Memory B cell (primary cell): ENCODE data around the gene VN1R5.

ENCODE experiments used
- ATAC-seq: fragments of 150-1000 bp; cut with Tn5 transposase; 2 replicates; pipeline ENCODE4 v1.10.0; 2021; ENCODE audit warnings: low read depth, mild to moderate bottlenecking, moderate library complexity
- DNase-seq, 2 donors: peaks; one replicate each; pipeline ENCODE4 v3.0.0; 2022; ENCODE audit warnings: low spot score in 2 of 2
- H3K27ac Mint-ChIP-seq: one replicate; pipeline ENCODE4 v1.8.0; 2022; ENCODE audit warnings: mild to moderate bottlenecking, moderate library complexity, mixed read lengths
- H3K27me3 Mint-ChIP-seq: one replicate; pipeline ENCODE4 v1.8.0; 2022; ENCODE audit warnings: mixed read lengths
- H3K36me3 Mint-ChIP-seq: one replicate; pipeline ENCODE4 v1.8.0; 2022; ENCODE audit warnings: mild to moderate bottlenecking, mixed read lengths
- H3K4me1 Mint-ChIP-seq: one replicate; pipeline ENCODE4 v1.8.0; 2022; ENCODE audit warnings: mixed read lengths
- H3K4me3 Mint-ChIP-seq: one replicate; pipeline ENCODE4 v1.8.0; 2022; ENCODE audit warnings: mild to moderate bottlenecking, moderate library complexity, mixed read lengths
- H3K9me3 Mint-ChIP-seq: one replicate; pipeline ENCODE4 v1.8.0; 2022; ENCODE audit warnings: mixed read lengths

Gene VN1R5

DNA sequence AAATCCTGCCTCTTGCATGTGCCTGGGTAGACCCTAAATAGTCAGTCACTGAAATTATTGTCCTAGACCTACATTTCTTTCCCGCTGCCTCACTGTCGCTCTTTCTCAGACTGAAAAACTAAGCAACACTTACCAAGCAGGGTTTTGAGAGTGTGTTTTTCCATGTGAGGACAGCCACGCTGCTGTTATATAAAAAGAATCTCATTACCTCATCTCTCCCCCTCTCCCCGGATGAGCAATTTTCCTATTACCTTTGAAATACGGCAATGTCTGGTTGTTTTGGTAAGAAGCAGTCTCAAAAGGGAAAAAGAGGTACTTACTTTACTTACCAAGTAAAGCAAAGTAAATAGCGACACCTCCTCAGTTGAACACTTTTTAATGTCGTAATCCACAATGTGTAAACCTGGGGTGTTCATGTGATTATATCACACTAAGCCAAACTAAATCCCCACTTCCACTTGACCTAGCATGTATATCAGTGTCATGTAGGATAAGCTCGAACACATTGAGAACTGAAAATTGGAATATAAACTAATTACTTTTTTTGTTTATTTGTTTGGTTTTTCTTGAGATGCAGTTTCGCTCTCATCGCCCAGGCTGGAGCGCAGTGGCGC is 12.2 kb upstream of the VN1R5 start:
- no peaks in the 10 kb centered on the region for H3K27me3 Mint-ChIP-seq
- ATAC-seq (no peak), DNase-seq (no peak)
- H3K27ac Mint-ChIP-seq: no peak overlapping the region
- no peaks in the 10 kb centered on the region for H3K4me1 Mint-ChIP-seq
- no peak overlapping the region for H3K4me3 Mint-ChIP-seq
- peaks cover 2% of the 10 kb centered on the region for H3K36me3 Mint-ChIP-seq
- H3K9me3 Mint-ChIP-seq: peaks cover 16% of the 10 kb centered on the region

DNA sequence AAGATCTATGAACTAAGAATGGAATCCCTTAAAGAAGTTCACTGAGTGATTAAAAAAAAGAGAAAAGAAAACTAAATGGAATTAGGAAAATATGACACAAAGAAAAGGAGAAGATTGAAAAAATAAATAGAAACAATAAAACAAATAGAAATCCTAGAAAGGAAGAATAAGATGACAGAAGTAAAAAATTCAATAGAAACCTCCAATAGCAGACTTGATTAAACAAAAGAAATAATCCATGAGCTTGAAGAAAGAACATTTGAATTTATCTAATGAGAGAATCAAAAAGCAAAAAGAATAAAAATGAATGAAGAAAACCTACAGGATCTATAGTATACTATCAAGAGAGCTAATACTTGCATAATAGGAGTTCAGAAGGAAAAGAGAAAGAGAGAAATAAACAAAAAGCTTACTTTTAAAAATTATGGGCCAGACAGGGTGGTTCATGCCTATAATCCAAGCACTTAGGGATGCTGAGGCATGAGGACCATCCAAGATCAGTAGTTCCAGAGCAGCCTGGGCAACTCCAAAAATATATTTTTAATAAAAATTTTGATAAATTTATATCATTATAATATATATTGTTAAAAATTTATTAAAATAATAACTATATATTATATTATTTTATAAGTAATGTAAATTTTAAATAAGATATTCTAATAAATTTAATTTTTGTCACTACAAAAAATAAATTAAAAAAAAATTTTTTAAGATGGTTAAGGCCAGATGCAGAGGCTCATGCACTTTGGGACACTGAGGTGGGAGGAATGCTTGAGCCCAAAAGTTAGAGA is 9.4 kb upstream of the VN1R5 start:
- no peak overlapping the region for H3K27ac Mint-ChIP-seq
- no peak for DNase-seq
- no peaks in the 10 kb centered on the region for H3K4me1 Mint-ChIP-seq
- H3K36me3 Mint-ChIP-seq: peaks cover 2% of the 10 kb centered on the region
- peaks cover 17% of the 10 kb centered on the region for H3K9me3 Mint-ChIP-seq
- no peaks in the 10 kb centered on the region for H3K27me3 Mint-ChIP-seq
- H3K4me3 Mint-ChIP-seq: no peak overlapping the region
- no peak for ATAC-seq

DNA sequence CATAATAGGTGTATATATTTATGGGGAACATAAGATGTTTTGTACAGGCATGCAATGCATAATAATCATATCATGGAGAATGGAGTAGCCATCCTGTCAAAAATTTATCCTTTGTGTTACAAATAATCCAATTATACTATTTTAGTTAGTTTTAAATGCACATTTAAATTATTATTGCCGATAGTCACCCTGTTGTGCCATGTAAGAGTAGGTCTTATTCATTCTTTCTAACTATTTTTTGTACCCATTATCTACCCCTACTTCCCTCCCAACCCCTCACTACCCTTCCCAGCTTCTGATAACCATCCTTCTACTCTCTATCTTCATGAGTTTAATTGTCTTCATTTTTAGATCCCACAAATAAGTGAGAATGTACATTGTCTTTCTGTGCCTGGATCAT is 8.3 kb upstream of the VN1R5 start:
- no peak overlapping the region for H3K4me3 Mint-ChIP-seq
- DNase-seq (no peak), ATAC-seq (no peak)
- H3K36me3 Mint-ChIP-seq: peaks cover 2% of the 10 kb centered on the region
- no peaks in the 10 kb centered on the region for H3K4me1 Mint-ChIP-seq
- no peak overlapping the region for H3K27ac Mint-ChIP-seq
- H3K27me3 Mint-ChIP-seq: no peaks in the 10 kb centered on the region
- H3K9me3 Mint-ChIP-seq: peaks cover 17% of the 10 kb centered on the region

DNA sequence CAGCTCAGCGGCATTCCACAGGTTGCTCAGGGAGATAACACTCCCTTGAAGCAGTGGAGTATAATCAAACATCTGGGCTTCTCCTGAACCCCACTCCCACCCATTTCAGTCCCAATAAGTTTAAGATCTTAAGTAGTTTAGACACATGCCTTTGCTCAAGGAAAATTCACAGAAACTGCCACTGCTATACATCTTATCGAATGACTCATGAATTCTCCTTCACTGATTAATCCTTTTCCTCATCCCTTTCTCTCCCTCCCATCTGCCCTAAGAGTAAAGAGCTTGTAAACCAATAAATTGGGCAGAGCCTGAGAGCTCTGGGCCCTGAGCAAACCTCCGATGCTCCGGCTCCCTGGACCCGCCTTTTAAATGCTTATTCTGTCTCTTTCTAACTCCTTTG is 10.2 kb downstream of the VN1R5 start:
- Mint-ChIP-seq H3K27me3 (peaks cover 5% of the 10 kb centered on the region), H3K27ac (no peak overlapping the region), H3K4me3 (no peak overlapping the region), H3K9me3 (peaks cover 9% of the 10 kb centered on the region), H3K36me3 (peaks cover 5% of the 10 kb centered on the region), H3K4me1 (no peaks in the 10 kb centered on the region)
- ATAC-seq (no peak), DNase-seq (no peak)

DNA sequence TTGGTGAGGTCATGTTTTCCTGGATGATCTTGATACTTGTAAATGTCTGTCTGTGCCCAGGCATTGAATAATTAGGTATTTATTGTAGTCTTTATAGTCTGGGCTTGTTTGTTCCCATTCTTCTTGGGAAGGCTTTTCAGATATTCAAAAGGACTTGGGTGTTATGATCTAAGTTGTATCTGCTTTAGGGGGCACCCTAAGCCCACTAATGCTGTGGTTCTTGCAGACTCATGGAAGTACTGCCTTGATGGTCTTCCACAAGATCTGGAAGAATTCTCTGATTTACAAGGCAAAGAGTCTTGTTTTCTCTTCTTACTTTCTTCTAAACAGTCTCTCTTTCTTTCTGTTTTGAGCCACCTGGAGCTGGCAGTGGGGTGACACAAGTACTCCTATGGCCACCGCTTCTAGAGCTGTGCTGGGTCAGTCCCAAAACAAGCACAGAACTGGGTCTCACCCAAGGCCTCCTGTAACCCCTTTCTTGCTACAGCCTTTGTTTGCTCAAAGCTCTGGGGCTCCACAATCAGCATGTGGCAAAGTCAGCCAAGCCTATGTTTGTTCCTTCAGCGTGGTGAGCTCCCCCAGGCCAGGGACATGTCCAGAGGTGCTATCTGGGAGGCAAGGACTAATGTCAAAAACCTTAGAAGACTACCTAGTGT is 12.6 kb downstream of the VN1R5 start:
- Mint-ChIP-seq H3K27ac (no peak overlapping the region), H3K9me3 (peaks cover 12% of the 10 kb centered on the region), H3K4me3 (no peak overlapping the region), H3K27me3 (peaks cover 3% of the 10 kb centered on the region), H3K36me3 (peaks cover 5% of the 10 kb centered on the region), H3K4me1 (no peaks in the 10 kb centered on the region)
- ATAC-seq: no peak
- DNase-seq: no peak

DNA sequence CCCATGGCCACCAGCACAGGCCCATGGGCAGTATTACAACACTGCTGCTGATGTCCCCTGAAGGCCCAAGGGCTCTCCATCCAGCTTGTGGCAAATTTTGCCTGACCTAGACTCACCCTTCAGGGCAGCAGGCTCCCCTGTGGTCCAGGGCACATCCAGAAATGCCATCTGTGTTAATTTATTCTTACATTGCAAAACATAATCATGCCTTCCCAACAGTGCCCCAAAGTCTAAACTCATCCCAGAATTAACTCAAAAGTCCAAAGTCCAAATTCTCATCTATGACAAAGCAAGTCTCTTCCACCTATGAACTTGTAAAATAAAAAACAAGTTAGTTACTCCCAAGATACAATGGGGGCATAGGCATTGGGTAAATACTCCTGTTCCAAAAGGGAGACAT is 13.3 kb downstream of the VN1R5 start:
- Mint-ChIP-seq H3K4me3 (no peak overlapping the region), H3K27ac (no peak overlapping the region)
- ATAC-seq: no peak

DNA sequence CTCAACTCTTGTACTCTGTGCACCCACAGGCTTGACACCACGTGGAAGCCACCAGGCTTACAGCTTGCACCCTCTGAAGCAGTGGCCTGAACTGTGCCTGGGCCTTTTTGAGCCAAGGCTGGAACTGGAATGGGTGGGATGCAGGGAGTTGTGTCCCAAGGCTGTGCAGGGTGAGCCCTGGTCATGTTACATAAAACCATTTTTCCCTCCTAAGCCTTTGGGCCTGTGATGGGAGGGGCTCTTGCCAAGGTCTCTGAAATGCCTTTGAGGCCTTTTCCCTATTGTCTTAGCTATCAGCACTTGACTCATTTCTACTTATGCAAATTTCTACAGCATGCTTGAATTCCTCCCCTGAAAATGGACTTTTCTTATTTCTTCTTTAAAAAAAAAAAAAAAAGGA is 14.1 kb downstream of the VN1R5 start:
- no peaks in the 10 kb centered on the region for H3K4me1 Mint-ChIP-seq
- H3K27ac Mint-ChIP-seq: no peak overlapping the region
- no peak overlapping the region for H3K4me3 Mint-ChIP-seq
- H3K27me3 Mint-ChIP-seq: peaks cover 5% of the 10 kb centered on the region
- ATAC-seq (no peak), DNase-seq (no peak)
- peaks cover 5% of the 10 kb centered on the region for H3K36me3 Mint-ChIP-seq
- peaks cover 12% of the 10 kb centered on the region for H3K9me3 Mint-ChIP-seq

More for the DNA sequence above, 13.3 kb downstream of the VN1R5 start:
- H3K4me1 Mint-ChIP-seq: no peaks in the 10 kb centered on the region
- H3K9me3 Mint-ChIP-seq: peaks cover 12% of the 10 kb centered on the region
- H3K36me3 Mint-ChIP-seq: peaks cover 5% of the 10 kb centered on the region
- DNase-seq: no peak
- H3K27me3 Mint-ChIP-seq: peaks cover 3% of the 10 kb centered on the region

DNA sequence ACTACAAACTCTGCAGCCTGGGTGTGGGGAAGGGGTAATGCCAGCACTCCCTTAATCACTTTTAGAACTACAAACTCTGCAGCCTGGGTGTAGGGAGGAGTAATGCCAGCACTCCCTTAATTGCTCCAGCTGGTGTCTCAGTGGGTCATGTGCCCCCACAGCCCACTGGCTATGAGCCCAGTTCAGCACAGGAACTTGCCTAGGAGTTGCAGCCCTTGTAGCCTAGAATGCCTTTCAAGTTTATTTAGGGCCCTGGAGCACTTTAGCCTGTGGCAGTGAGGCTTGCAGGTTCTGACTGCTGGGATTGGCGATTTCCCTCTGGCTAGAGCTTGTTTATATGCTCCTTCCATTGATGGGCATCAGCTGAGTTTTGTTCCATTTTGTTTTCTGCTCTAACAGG is 17.1 kb downstream of the VN1R5 start:
- Mint-ChIP-seq H3K4me3 (no peak overlapping the region), H3K36me3 (peaks cover 8% of the 10 kb centered on the region), H3K27me3 (peaks cover 6% of the 10 kb centered on the region), H3K9me3 (peaks cover 20% of the 10 kb centered on the region), H3K27ac (no peak overlapping the region), H3K4me1 (no peaks in the 10 kb centered on the region)
- no peak for DNase-seq
- ATAC-seq: no peak

DNA sequence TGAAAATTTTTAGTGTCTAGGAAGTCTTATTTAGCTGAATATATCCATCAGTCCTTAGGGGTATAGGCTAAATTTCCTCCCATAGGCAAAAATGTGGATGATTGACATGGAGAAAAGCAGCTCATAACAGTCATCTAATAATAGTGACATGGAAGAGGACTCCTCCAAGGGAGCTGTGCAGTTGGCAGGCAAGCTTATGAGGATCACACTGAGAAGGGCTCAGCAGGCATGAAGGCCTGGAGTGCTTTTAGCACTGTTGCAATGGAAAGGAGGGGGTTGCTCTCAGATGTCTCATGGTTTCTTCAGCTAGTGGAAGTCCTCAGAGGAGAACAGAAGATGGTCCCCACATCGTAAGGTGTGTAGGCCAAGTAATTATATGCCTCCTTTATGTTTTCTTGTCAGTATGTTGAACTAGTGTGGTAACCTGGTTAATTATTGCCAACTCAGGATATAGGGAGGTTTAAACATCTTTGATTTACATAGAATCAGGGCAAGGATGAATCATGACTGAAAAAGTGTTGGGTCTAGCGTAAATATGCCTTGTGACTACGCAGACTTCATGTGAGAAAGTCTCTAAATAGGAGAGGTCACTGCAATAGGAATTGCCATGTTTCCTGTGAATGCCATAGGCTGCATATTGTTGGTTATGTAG is 18.9 kb downstream of the VN1R5 start:
- Mint-ChIP-seq H3K4me1 (no peaks in the 10 kb centered on the region), H3K36me3 (peaks cover 8% of the 10 kb centered on the region), H3K4me3 (no peak overlapping the region), H3K9me3 (peaks cover 20% of the 10 kb centered on the region), H3K27me3 (peaks cover 6% of the 10 kb centered on the region), H3K27ac (no peak overlapping the region)
- no peak for DNase-seq
- no peak for ATAC-seq

DNA sequence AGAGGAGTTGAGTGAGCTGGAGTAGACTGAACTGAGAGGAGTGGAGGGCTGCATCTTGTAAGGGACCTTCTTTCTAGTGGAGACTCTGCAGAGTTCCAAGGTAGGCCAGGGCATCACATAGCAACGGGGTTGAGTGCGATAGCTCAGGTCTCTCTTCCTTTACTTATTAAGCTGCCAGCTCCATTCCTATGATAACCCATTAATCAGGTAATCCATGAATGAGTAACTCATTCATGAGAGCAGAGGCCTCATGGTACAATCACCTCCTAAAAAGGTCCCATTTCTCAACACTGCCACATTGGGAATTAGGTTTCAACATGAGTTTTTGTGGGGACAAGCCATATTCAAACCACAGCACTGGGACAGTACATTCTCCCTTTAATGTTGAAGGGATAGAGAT is 21.3 kb downstream of the VN1R5 start:
- no peak overlapping the region for H3K27ac Mint-ChIP-seq

DNA sequence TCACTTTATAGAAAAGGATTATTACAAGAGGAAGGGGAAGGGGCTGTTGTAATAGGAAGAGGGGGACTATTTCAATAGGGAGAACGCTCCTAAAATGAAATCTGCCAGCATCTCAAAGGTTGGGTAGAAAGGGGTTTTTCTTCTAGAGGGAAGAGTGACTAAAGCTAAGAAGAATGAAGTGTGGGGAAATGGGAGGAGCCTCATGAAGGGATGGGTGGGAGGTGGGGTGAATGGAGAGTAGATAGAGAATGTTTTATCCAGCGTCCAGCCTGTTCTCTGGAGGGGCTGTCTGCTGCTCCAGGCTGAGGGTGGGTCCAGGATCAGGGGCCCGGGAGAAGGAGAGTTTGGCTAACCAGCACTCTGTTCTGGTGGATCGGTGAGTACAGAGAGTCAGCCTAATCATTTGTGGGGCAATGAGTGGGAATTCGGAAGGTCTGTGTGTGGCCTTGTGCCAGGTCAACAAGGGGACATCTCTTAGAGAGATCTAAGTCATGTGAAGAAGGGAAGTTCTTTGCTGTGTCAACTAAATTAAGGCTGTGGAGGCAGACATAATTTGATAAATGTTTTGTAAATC is 25.2 kb downstream of the VN1R5 start:
- H3K27me3 Mint-ChIP-seq: peaks cover 2% of the 10 kb centered on the region
- ATAC-seq (no peak), DNase-seq (no peak)
- peaks cover 2% of the 10 kb centered on the region for H3K36me3 Mint-ChIP-seq
- peaks cover 2% of the 10 kb centered on the region for H3K4me1 Mint-ChIP-seq
- H3K27ac Mint-ChIP-seq: no peak overlapping the region
- H3K9me3 Mint-ChIP-seq: peaks cover 4% of the 10 kb centered on the region
- H3K4me3 Mint-ChIP-seq: no peak overlapping the region

More for the DNA sequence above, 21.3 kb downstream of the VN1R5 start:
- no peaks in the 10 kb centered on the region for H3K4me1 Mint-ChIP-seq
- no peak for ATAC-seq
- no peak overlapping the region for H3K4me3 Mint-ChIP-seq
- no peak for DNase-seq
- H3K36me3 Mint-ChIP-seq: peaks cover 3% of the 10 kb centered on the region
- H3K27me3 Mint-ChIP-seq: peaks cover 6% of the 10 kb centered on the region
- peaks cover 10% of the 10 kb centered on the region for H3K9me3 Mint-ChIP-seq

DNA sequence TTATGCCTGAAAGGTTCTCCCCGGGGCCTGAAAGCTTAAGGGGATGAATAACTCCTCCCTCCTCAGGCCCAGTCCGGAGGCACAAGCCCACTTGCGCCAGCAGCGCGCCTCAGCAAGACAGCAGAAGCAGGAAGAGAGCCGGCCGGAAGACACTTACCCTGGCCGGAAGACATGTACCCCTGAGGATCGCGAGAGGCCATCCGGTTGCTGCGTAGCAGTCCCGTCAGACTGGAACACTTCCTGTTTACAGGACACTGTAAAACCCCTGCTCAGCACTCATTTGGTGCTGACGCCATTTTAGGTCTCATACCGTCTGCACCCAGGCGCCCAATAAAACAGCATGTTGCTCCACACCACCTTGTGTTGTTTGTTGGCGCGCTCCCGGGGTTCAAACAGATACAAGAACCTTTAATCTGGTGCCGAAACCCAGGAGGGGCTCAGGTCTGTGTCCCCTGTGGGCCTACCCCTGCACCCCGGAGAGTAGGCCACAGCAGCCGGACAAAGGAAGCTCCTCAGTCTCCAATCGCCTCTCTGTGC is 30.3 kb downstream of the VN1R5 start:
- no peaks in the 10 kb centered on the region for H3K27me3 Mint-ChIP-seq
- peaks cover 2% of the 10 kb centered on the region for H3K4me1 Mint-ChIP-seq
- H3K9me3 Mint-ChIP-seq: peaks cover 9% of the 10 kb centered on the region
- H3K4me3 Mint-ChIP-seq: no peak overlapping the region
- H3K27ac Mint-ChIP-seq: no peak overlapping the region
- no peak for ATAC-seq
- H3K36me3 Mint-ChIP-seq: peaks cover 11% of the 10 kb centered on the region
- DNase-seq: no peak

DNA sequence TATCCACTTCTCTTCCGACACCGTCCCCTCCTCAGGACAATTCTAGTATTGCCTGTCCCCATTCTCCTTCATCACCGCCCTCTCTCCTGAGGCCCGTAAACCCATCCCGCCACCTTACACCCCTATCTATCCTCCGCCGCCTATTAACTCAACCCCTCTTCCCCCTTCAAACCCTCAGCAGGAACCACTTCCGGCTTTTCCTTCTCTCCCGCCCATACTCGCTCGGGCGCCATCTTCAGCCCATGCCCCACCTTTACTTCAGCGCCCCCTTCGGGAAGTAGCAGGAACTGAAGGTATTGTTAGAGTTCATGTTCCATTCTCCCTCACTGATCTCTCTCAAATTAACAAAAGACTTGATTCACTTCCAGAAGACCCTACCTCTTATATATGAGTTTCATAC is 31.6 kb downstream of the VN1R5 start:
- Mint-ChIP-seq H3K36me3 (peaks cover 11% of the 10 kb centered on the region), H3K4me1 (peaks cover 2% of the 10 kb centered on the region), H3K27ac (no peak overlapping the region), H3K27me3 (no peaks in the 10 kb centered on the region), H3K9me3 (peaks cover 9% of the 10 kb centered on the region), H3K4me3 (no peak overlapping the region)
- ATAC-seq (no peak), DNase-seq (no peak)

DNA sequence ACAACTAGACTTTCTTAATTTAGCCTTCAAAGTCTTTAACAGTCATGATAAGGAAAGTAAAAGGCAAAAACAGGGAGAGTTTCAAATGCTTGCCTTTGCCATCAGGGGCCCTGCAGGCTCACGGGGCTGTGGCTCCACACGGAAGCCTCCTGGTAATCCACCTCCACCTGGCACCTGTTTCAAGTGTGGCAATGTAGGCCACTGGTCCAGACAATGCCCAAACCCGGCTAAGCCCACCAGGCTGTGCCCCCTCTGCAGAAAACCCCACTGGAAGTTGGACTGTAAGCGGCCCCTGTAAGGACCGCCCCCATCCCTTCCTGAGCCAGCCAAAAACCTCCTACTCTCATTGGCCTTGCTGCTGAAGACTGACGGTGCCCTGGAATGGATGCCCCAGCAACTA is 32.5 kb downstream of the VN1R5 start:
- no peak for ATAC-seq
- peaks cover 11% of the 10 kb centered on the region for H3K36me3 Mint-ChIP-seq
- peaks cover 2% of the 10 kb centered on the region for H3K4me1 Mint-ChIP-seq
- H3K9me3 Mint-ChIP-seq: peaks cover 9% of the 10 kb centered on the region
- H3K27ac Mint-ChIP-seq: no peak overlapping the region
- no peak overlapping the region for H3K4me3 Mint-ChIP-seq
- no peak for DNase-seq
- no peaks in the 10 kb centered on the region for H3K27me3 Mint-ChIP-seq
